ENCODE data around the gene BIN1.

The BIN1 gene

GRCh38 chr2:127025359-127026166, 81.4 kb downstream of the BIN1 start:
- no peaks in the 10 kb centered on the region for H3K36me3 Mint-ChIP-seq (ENCODE audit: low read depth)
- H3K27ac Mint-ChIP-seq, result peak overlapping the region; percentile 50
- H3K4me1 Mint-ChIP-seq (ENCODE audit: low read depth), result peaks cover 10% of the 10 kb centered on the region
- H3K4me3 Mint-ChIP-seq, result peak overlapping the region; percentile 64
- peaks cover 14% of the 10 kb centered on the region for H3K9me3 Mint-ChIP-seq
- H3K27me3 Mint-ChIP-seq (ENCODE audit: low read depth), result peaks cover 55% of the 10 kb centered on the region

GRCh38 chr2:127024769-127025358, 82.1 kb downstream of the BIN1 start:
- peaks cover 10% of the 10 kb centered on the region for H3K4me1 Mint-ChIP-seq (ENCODE audit: low read depth)
- H3K9me3 Mint-ChIP-seq, result peaks cover 14% of the 10 kb centered on the region
- no peaks in the 10 kb centered on the region for H3K36me3 Mint-ChIP-seq (ENCODE audit: low read depth)
- peaks cover 49% of the 10 kb centered on the region for H3K27me3 Mint-ChIP-seq (ENCODE audit: low read depth)
- H3K4me3 Mint-ChIP-seq, result peak overlapping the region; percentile 64
- H3K27ac Mint-ChIP-seq, result no peak overlapping the region

GRCh38 chr2:127023504-127023903, 83.5 kb downstream of the BIN1 start:
- Mint-ChIP-seq H3K36me3 (ENCODE audit: low read depth) (no peaks in the 10 kb centered on the region), H3K4me3 (no peak overlapping the region), H3K27me3 (ENCODE audit: low read depth) (peaks cover 49% of the 10 kb centered on the region), H3K9me3 (peaks cover 14% of the 10 kb centered on the region), H3K4me1 (ENCODE audit: low read depth) (peaks cover 10% of the 10 kb centered on the region), H3K27ac (no peak overlapping the region)

- Mint-ChIP-seq H3K4me3 (no peak overlapping the region), H3K27ac (no peak overlapping the region), H3K36me3 (ENCODE audit: low read depth) (no peaks in the 10 kb centered on the region), H3K9me3 (peaks cover 10% of the 10 kb centered on the region), H3K27me3 (ENCODE audit: low read depth) (peaks cover 44% of the 10 kb centered on the region), H3K4me1 (ENCODE audit: low read depth) (peaks cover 10% of the 10 kb centered on the region)
Measured at GRCh38 chr2:127022817-127023216, 84.1 kb downstream of the BIN1 start.

DNA sequence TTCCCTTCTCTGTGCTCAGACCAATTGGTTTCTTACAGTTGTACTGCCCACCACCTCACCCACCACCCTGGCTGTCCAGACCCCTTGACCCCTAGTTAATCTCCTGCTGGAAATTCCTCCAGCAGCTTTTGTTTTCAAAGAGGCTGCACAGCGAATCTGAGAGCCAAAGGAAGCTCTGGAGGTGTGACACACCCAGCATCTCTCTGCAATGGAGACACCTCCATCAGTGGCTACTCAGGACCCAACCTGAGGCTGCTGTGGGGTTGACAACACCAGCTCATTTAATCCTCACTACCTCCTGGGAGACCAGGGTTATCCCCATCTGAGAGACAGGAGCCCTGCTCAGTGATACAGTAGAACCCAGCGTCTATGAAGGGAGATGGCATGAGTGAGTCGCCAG, 86.4 kb downstream of the BIN1 start:
- no peak overlapping the region for H3K27ac Mint-ChIP-seq
- no peak overlapping the region for H3K4me3 Mint-ChIP-seq
- H3K4me1 Mint-ChIP-seq (ENCODE audit: low read depth), result peaks cover 5% of the 10 kb centered on the region
- peaks cover 36% of the 10 kb centered on the region for H3K27me3 Mint-ChIP-seq (ENCODE audit: low read depth)
- no peaks in the 10 kb centered on the region for H3K36me3 Mint-ChIP-seq (ENCODE audit: low read depth)
- H3K9me3 Mint-ChIP-seq, result peaks cover 10% of the 10 kb centered on the region

GRCh38 chr2:127017548-127017947, 89.4 kb downstream of the BIN1 start:
- Mint-ChIP-seq H3K4me1 (ENCODE audit: low read depth) (no peaks in the 10 kb centered on the region), H3K27me3 (ENCODE audit: low read depth) (peaks cover 26% of the 10 kb centered on the region), H3K4me3 (no peak overlapping the region), H3K27ac (no peak overlapping the region), H3K36me3 (ENCODE audit: low read depth) (no peaks in the 10 kb centered on the region), H3K9me3 (no peaks in the 10 kb centered on the region)

GRCh38 chr2:127016329-127016728, 90.6 kb downstream of the BIN1 start:
- no peak overlapping the region for H3K27ac Mint-ChIP-seq
- no peaks in the 10 kb centered on the region for H3K4me1 Mint-ChIP-seq (ENCODE audit: low read depth)
- H3K9me3 Mint-ChIP-seq, result no peaks in the 10 kb centered on the region
- no peak overlapping the region for H3K4me3 Mint-ChIP-seq
- H3K27me3 Mint-ChIP-seq (ENCODE audit: low read depth), result peaks cover 28% of the 10 kb centered on the region
- no peaks in the 10 kb centered on the region for H3K36me3 Mint-ChIP-seq (ENCODE audit: low read depth)

- Mint-ChIP-seq H3K27me3 (ENCODE audit: low read depth) (peaks cover 30% of the 10 kb centered on the region), H3K4me1 (ENCODE audit: low read depth) (no peaks in the 10 kb centered on the region), H3K27ac (no peak overlapping the region), H3K36me3 (ENCODE audit: low read depth) (no peaks in the 10 kb centered on the region), H3K9me3 (no peaks in the 10 kb centered on the region), H3K4me3 (no peak overlapping the region)
Measured at GRCh38 chr2:127015106-127015910, 91.6 kb downstream of the BIN1 start.

DNA sequence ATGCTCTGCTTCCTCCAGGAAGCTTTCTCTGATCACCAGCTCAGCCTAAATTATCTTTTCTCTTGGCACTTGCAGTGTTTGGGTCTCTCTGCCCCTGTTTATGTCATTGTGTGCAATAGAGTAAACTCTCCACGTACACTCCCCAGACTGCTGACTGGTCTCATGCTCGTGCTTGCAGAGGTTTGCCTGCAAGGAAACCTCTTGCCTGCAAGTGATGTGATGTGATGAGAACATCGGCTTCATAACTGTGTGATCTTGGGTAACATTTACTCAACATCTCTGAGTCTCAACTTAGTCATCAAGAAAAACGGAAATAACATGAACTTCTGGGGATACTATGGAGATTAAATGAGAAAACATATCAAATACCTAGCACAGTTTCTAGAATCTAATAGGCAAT, 92.3 kb downstream of the BIN1 start:
- Mint-ChIP-seq H3K27me3 (ENCODE audit: low read depth) (peaks cover 30% of the 10 kb centered on the region), H3K36me3 (ENCODE audit: low read depth) (no peaks in the 10 kb centered on the region), H3K4me3 (no peak overlapping the region), H3K27ac (no peak overlapping the region), H3K4me1 (ENCODE audit: low read depth) (no peaks in the 10 kb centered on the region), H3K9me3 (no peaks in the 10 kb centered on the region)

DNA sequence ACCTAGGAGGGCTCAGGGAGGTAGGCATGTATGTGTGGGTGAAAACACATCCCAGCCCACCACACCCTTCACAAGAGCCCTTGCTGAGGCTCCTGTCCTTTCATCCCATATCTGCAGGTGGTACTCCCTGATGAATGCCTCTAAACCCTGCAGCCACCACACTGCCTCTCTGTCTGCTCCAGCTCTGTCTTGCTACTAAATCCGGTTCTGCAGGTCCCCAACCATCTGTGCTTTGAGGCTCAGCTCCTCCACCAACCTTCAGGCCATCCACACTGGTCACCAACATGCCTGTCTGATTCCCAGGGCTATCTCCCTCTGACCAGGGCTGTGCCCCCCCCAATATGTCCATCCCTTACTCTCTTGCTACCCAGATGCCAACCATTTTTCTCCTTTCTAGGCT, 92.7 kb downstream of the BIN1 start:
- no peak overlapping the region for H3K27ac Mint-ChIP-seq
- no peaks in the 10 kb centered on the region for H3K36me3 Mint-ChIP-seq (ENCODE audit: low read depth)
- H3K4me3 Mint-ChIP-seq, result no peak overlapping the region
- H3K4me1 Mint-ChIP-seq (ENCODE audit: low read depth), result no peaks in the 10 kb centered on the region
- H3K27me3 Mint-ChIP-seq (ENCODE audit: low read depth), result peaks cover 28% of the 10 kb centered on the region
- H3K9me3 Mint-ChIP-seq, result no peaks in the 10 kb centered on the region

- Mint-ChIP-seq H3K4me1 (ENCODE audit: low read depth) (no peaks in the 10 kb centered on the region), H3K4me3 (no peak overlapping the region), H3K27me3 (ENCODE audit: low read depth) (peaks cover 34% of the 10 kb centered on the region), H3K9me3 (no peaks in the 10 kb centered on the region), H3K36me3 (ENCODE audit: low read depth) (no peaks in the 10 kb centered on the region), H3K27ac (no peak overlapping the region)
Measured at GRCh38 chr2:127012868-127013267, 94.1 kb downstream of the BIN1 start.

DNA sequence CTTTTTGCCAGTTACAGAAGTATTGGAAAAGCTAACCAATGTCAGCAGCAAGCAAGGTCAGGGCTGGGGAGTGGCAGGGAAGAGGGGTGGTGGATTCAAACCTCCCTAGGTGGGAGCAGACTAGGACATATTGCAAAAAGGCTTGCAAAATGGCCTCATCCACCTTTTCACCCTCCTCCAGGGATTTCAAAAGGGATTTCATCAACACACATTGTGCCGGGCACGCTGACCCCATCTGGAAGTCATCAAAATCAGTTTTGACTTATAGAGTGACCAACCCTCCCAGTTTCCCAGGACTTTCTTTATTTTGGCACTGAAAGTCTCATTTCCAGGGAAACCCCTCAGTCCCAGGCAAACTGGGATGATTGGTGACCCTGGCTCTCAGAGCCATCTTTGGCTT, 94.7 kb downstream of the BIN1 start:
- no peaks in the 10 kb centered on the region for H3K36me3 Mint-ChIP-seq (ENCODE audit: low read depth)
- no peaks in the 10 kb centered on the region for H3K4me1 Mint-ChIP-seq (ENCODE audit: low read depth)
- no peak overlapping the region for H3K4me3 Mint-ChIP-seq
- no peak overlapping the region for H3K27ac Mint-ChIP-seq
- no peaks in the 10 kb centered on the region for H3K9me3 Mint-ChIP-seq
- peaks cover 35% of the 10 kb centered on the region for H3K27me3 Mint-ChIP-seq (ENCODE audit: low read depth)

DNA sequence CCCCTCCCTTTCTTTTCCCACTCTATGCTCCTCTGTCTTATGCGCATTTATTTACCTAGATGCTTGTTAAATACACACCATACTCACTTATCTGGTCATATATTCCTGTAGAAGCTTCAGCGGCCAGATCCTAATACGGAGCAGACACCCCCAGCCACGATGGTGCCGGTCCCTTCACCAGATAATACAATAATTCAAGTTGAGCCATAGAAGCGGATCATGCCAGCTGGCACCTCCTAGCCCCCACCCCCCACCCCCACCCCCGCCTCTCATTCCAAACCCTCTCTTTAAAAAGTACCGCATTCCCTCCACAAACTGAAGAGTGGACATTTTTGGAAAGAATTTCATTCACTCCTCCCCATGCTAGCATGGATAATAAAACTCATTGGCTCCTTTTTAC, 95.2 kb downstream of the BIN1 start:
- no peaks in the 10 kb centered on the region for H3K9me3 Mint-ChIP-seq
- no peak overlapping the region for H3K27ac Mint-ChIP-seq
- peaks cover 39% of the 10 kb centered on the region for H3K27me3 Mint-ChIP-seq (ENCODE audit: low read depth)
- no peaks in the 10 kb centered on the region for H3K4me1 Mint-ChIP-seq (ENCODE audit: low read depth)
- H3K4me3 Mint-ChIP-seq, result no peak overlapping the region
- no peaks in the 10 kb centered on the region for H3K36me3 Mint-ChIP-seq (ENCODE audit: low read depth)

DNA sequence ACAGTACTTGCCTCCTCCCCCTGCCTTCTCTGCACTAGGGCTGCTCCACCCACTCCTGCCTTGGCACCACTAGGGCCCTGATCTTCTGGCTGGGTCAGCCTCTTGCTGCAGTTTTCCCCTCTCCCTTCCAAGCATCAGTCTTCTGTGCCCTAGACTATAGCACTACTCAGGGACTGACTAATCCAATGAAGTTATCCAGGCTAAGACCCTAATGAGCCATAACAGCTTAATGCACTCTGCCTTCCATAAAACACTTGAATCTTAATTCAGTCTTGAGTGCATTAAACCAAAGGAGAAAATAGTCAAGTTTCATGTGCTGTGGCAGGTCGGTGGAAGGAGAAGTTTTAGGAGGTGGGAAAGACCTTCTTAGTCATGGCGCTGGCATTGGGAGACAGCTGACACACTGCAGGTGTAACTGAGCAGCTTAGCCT, 95.7 kb downstream of the BIN1 start:
- no peaks in the 10 kb centered on the region for H3K9me3 Mint-ChIP-seq
- no peaks in the 10 kb centered on the region for H3K36me3 Mint-ChIP-seq (ENCODE audit: low read depth)
- no peak overlapping the region for H3K4me3 Mint-ChIP-seq
- H3K4me1 Mint-ChIP-seq (ENCODE audit: low read depth), result no peaks in the 10 kb centered on the region
- no peak overlapping the region for H3K27ac Mint-ChIP-seq
- H3K27me3 Mint-ChIP-seq (ENCODE audit: low read depth), result peaks cover 39% of the 10 kb centered on the region

Data from T-helper 1 cell treated with Interleukin-12 subunit alpha and Interleukin-12 subunit beta and Interleukin-4 antibody, amounts not matched to agents 30 μg/mL and 1 μg/mL, for 36 hours (primary cell).